ENCODE results near the gene ACOT11.

Gene ACOT11

DNA sequence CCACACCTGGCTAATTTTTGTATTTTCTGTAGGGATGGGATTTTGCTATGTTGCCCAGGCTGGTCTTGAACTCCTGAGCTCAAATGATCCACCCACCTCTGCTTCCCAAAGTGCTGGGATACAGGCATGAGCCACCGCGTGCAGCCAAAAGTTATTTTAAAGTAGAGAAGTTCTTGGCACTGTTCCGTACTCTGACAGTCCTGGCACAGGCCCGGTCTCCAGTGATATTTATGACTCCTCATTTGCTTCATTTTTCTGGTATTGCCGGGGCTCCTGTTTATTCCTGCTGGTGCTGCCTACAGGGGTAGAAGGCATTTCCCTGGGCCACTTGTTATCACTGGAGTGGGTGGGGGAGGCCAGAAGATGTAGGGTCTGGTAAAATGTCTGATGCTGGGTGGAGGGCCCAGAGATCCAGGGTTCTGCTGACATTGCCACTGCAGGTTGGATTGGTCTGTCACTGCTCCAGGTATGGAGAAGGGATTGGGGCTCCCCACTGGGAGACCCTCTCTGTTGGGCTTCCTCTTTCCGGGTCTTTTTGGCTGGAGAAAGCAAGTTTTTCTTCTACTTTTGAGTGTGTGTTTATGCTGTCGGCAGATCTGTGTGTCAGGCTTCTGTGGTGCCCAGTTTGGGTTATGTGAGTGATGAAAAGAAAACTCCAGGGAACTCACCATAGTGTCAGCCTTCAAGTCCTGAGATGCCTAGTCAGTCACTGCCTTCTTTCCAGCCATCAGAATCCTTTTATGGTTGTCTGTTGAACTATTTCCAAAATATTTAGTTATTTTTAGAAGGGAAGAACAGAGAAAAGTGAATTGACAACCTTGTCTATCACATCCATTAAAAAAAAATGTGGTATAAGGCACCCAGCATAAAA lies 98.0 kb downstream of the ACOT11 start:
- DNase-seq (ENCODE audit: low spot score), result no peak

DNA sequence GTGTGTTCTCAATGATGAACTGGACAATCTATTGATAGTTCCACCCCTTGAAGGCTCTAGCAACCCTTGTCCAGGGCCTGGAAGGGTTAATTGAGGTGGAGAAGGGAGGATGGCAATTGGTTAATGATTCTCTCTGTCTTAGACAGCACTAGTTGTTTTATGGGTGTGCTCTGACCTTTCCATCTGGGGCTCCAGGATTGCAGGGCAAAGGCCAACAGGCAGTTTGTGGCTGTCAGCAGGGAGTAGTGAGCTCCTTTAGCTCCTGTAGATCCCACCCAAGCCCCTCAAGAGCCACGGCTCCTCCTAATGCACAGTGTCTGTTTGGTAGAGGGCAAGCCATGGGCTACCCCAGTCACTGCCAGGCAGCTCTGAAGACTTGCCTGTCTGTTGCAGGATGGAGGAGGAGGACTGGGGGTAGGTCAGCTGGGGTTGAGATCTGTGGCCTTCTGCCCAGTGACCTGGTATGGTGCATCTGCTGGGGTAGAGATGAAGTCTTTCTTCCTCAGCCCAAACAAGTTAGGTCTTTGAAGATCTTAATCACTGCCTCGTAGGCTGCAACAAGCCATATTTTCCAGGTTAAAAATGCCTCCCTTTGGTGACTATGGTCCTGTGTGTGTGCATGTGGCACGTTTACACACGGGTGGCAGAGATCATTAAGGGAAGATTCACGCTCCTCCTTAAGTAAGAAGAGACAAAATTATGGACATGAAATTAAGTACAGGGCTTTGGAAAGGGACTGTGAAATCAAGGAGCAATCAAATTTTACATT lies 101.3 kb downstream of the ACOT11 start:
- DNase-seq (ENCODE audit: low spot score), result peak; percentile 63

DNA sequence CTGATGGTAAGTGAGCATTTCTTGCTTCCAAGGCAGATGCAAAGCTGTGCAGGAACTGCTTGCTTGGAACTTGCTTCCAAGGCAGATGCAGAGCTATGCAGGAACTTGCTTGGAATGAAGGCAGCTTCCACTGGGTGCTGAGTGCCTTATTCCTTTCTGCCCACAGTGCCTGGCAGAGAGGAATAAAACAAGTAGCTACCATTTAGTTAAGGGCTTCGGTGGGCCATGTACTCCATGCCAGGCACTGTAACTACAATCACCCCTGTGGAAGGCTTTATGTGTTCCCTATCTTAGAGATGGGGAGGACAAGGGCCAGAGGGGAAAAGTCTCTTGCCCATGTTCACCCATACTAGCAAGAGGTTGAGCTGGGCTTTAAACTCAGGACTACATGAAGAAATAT lies 101.9 kb downstream of the ACOT11 start:
- no peak for DNase-seq (ENCODE audit: low spot score)

DNA sequence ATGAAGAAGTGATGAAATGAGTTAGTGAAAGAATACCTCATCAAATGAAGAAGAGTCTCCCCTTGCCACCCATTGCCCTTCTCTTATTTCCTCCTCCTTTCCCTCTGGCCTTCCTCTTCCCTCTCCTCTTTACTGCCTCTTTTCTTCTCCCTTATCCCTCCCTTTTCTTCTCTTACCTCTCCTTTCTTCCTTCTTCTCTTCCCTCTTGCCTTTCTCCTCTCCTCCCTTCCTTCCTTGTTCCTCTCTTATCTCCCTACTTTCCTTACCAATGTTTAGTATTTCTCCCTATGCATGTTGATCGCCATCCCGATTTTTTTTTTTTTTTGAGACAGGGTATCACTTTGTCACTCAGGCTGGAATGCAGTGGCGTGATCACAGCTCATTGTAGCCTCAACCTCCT lies 102.4 kb downstream of the ACOT11 start:
- no peak for DNase-seq (ENCODE audit: low spot score)

DNA sequence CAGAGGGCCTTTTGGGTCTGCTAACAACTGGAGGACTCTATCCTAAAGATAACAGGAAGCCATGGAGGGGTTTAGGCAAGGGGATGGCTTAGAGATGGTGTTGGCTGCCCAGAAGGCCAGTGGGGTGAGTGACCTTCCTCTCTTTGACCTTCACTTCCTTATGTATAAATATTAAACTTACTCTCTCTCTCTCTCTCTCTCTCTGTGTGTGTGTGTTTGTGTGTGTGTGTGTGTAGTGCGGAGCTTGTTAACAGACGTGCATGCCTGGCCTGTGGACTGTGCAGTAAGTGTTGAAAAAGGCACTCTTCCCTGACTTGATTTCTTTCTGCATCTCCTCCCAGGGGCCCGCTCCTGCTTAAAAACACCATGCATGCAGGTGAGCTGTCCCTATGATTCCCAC lies 103.6 kb downstream of the ACOT11 start:
- DNase-seq (ENCODE audit: low spot score), result no peak

DNA sequence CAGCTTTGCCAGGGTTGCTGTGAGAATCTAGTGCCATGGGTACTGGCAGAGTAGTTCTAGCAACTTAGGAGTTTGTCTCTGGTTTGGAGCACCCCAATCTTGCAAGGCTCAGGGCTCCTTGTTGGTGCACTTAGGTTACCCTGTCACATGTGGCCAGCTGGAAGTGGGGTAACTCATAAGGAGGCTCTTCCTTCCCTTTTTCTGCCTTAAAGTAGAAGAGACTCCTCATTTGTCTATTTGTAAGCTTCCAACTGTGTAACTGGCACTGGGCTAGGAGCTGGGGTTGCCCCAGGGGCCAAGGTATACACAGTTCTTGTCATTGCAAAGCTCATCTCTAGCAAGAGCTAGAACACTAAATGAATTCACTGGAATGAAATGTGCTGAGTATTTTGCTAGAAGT lies 104.1 kb downstream of the ACOT11 start:
- no peak for DNase-seq (ENCODE audit: low spot score)

DNA sequence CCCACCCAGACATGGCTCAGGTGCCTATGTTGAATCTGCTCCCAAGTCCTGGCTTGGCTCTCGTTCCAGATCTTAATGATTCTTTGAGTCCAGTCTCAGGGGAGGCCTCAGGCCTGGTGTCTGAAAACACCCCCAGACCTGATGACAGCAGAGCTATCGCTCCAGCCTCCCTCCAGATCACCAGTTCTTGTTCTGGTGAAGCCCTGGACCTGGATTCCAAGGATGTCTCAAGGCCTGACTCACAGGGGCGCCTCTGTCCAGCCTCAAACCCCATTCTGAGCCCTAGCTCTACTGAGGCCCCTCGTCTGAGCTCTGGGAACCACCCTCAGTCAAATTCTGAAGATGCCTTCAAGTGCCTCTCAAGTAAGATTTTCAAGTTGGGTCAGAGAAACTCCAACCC lies 105.0 kb downstream of the ACOT11 start:
- DNase-seq (ENCODE audit: low spot score), result no peak

DNA sequence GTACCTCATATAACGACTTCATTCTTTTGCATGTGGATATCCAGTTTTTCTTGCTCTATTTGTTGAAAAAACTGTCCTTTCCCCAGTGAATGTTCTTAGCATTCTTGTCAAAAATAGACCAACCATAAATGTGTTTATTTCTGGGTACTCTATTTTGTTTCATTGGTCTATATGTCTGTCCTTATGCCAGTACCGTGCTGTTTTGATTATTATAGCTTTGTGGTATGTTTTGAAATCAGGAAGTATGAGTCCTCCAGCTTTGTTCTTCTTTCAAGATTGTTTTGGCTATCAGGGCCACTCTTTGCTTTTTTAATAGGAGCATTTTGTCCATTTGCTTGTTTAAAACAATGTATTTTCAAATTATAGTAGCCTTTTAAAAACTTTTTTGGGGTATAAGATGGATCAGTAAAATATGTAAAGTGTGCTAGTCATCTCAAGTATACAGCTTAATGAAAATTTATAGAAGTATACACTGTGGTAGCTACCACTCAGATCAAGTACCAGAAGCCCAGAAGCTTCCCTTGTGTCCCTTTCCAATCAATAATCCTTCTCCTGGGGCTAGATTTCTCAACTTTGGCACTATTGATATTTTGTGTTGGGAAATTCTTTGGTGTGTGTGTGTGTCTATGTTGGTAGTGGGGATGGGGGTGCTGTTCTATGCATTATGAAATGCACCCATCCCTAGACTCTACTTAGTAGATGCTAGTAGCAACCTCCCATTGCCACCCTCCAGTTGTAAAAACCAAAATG lies 110.3 kb downstream of the ACOT11 start:
- DNase-seq (ENCODE audit: low spot score), result no peak

All from HuH-7.5 (cell line).